ENCODE measurements around the gene EDN3. TPM values are rescaled to one million over a fixed set of nuclear protein-coding genes. Genes with fewer than 3 reads are reported as not detected.

The EDN3 gene
- total and polyA plus RNA-seq, 2 donors (not counting 3 experiments of a cell fraction or from before 2014, with no cell fraction given): not detected

GRCh38 chr20:59350330-59351156 lies 50.1 kb downstream of the EDN3 start:
- FAIRE-seq (no peak), DNase-seq (ENCODE audit: low read depth, low spot score) (no peak)
- Histone ChIP-seq H3K27ac (ENCODE audit: insufficient read depth, low read depth, low read length) (no peak overlapping the region), H3K27me3 (ENCODE audit: control insufficient read depth in 2 of 2, insufficient read depth in 2 of 2, low read length in 2 of 2) (no peaks in the 10 kb centered on the region), H3K4me2 (ENCODE audit: insufficient read depth, low read length) (no peak overlapping the region), H3K4me3 (replicated peaks in 1 of 3; ENCODE audit: insufficient read depth in 1 of 3, low read depth in 1 of 3, low read length in 3 of 3) (no peak overlapping the region), H2AFZ (ENCODE audit: low read depth, low read length) (no peak overlapping the region), H3K9me3 (replicated peaks; ENCODE audit: control insufficient read depth, insufficient read depth, low read length) (no peaks in the 10 kb centered on the region), H4K20me1 (replicated peaks; ENCODE audit: control insufficient read depth, extremely low read depth, insufficient read depth, low read length) (no peaks in the 10 kb centered on the region), H3K9me1 (replicated peaks; ENCODE audit: control insufficient read depth, extremely low read depth, insufficient read depth, low read length) (no peaks in the 10 kb centered on the region), H3K9ac (replicated peaks; ENCODE audit: extremely low read depth, insufficient read depth, low read length) (no peak overlapping the region), H3K4me1 (ENCODE audit: control insufficient read depth, extremely low read depth, insufficient read depth, low read length) (no peaks in the 10 kb centered on the region), H3K36me3 (ENCODE audit: control insufficient read depth in 2 of 2, extremely low read depth in 1 of 2, insufficient read depth in 2 of 2, low read length in 2 of 2) (no peaks in the 10 kb centered on the region), H3K79me2 (ENCODE audit: control insufficient read depth, insufficient read depth, low read length) (no peaks in the 10 kb centered on the region)
- BruUV-seq (replicated peaks): no TSS peak
- CTCF ChIA-PET: no interaction called here
- intact Hi-C loops (cut with micrococcal nuclease) (no loop called here), dilution Hi-C loops (cut with MboI; ENCODE audit: extremely low pct_ligation_motif_present, low sequenced_read_pairs) (no loop called here)
- no peak for TF ChIP-seq FOS (IDR thresholded peaks at IDR 0.05; ENCODE audit: borderline replicate concordance, insufficient read depth, low read length)
- no peak for TF ChIP-seq JUN (IDR thresholded peaks at IDR 0.05; ENCODE audit: borderline replicate concordance, insufficient read depth, insufficient read length, low read depth)
- TF ChIP-seq GATA2 (IDR thresholded peaks at IDR 0.05; ENCODE audit: insufficient read depth, insufficient read length, low read depth, low read length): no peak
- no peak for TF ChIP-seq POLR2AphosphoS5 (IDR thresholded peaks at IDR 0.05; ENCODE audit: insufficient read depth, low read depth, low read length)
- TF ChIP-seq EZH2 (IDR thresholded peaks at IDR 0.05; ENCODE audit: borderline replicate concordance, low read depth, low read length, severe bottlenecking): no peak
- TF ChIP-seq POLR2A (IDR thresholded peaks at IDR 0.05; ENCODE audit: low read depth, low read length): no peak
- TF ChIP-seq MYC (IDR thresholded peaks at IDR 0.05; ENCODE audit: low read depth, low read length): no peak
- POLR2A ChIA-PET: no interaction called here

All from endothelial cell of umbilical vein (primary cell).